ENCODE data around the gene C4orf36.

The C4orf36 gene

DNA sequence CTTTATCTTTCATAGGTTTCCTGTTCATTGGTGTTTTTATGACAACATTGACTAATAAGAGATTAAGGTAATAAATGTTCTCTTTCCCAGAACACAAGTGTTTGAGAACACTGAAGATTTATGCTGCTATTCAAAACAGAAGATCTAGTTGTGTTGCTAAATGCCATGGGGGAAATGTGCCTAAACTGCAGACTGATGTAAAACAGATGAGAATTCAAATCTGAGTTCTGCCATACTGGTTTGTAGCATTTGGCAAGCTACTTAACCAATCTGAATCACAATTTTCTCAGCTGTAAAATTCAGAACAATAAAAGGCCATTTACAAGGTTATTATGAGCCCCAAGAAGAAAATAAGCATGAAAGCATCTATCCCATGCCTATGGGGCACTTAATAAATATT, 45.3 kb downstream of the C4orf36 start:
- DNase-seq (ENCODE audit: low read depth), result no peak

DNA sequence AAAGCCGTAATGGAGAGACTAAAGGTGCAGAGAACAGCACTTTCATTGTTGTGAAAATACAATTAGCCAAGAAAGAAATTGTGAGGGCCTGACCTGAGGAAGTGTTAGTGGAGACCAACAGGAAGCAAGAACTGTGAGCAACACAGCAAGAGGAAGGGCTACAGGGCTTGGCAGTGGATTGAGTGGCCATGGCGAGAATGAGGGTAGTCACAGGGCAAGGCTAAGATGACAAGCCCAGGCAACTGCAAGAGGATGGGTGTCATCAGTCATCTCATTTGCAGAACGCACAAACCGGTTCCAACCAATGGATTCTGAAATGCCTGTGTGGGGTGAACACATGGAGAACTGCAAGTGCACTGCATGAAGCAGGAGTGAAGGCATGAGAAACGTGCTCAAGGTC, 46.6 kb downstream of the C4orf36 start:
- TF ChIP-seq, protein P1, sequence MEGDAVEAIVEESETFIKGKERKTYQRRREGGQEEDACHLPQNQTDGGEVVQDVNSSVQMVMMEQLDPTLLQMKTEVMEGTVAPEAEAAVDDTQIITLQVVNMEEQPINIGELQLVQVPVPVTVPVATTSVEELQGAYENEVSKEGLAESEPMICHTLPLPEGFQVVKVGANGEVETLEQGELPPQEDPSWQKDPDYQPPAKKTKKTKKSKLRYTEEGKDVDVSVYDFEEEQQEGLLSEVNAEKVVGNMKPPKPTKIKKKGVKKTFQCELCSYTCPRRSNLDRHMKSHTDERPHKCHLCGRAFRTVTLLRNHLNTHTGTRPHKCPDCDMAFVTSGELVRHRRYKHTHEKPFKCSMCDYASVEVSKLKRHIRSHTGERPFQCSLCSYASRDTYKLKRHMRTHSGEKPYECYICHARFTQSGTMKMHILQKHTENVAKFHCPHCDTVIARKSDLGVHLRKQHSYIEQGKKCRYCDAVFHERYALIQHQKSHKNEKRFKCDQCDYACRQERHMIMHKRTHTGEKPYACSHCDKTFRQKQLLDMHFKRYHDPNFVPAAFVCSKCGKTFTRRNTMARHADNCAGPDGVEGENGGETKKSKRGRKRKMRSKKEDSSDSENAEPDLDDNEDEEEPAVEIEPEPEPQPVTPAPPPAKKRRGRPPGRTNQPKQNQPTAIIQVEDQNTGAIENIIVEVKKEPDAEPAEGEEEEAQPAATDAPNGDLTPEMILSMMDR (IDR thresholded peaks at IDR 0.05; ENCODE audit: control insufficient read depth, extremely low read depth, insufficient read depth), result no peak
- no peak for DNase-seq (ENCODE audit: low read depth)
- H3K4me3 ChIP-seq (ENCODE audit: low read depth, low read length), result no peak overlapping the region

More for the DNA sequence above, 45.3 kb downstream of the C4orf36 start:
- TF ChIP-seq, protein P1 (IDR thresholded peaks at IDR 0.05; ENCODE audit: control insufficient read depth, extremely low read depth, insufficient read depth), result no peak
- no peak overlapping the region for H3K4me3 ChIP-seq (ENCODE audit: low read depth, low read length)

DNA sequence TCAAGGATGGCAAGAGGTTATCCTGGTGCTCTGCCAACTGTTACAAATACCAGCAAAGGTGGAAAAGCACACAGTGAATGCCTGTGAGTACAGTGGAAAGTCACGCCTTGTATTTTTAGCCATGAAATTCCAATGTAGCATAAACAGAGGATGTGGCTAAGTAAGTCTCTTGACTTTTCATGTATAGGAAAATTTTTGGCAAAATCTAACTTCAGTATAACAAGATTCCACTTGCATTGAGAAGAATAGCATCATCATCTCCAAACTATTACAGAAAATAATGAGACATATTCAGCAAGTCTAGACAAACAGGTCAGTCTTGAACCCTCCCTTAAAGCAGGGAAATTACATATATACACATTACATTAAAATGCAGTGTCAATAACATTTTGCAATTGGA, 50.9 kb downstream of the C4orf36 start:
- no peak for DNase-seq (ENCODE audit: low read depth)
- TF ChIP-seq, protein P1 (IDR thresholded peaks at IDR 0.05; ENCODE audit: control insufficient read depth, extremely low read depth, insufficient read depth), result no peak
- no peak overlapping the region for H3K4me3 ChIP-seq (ENCODE audit: low read depth, low read length)

DNA sequence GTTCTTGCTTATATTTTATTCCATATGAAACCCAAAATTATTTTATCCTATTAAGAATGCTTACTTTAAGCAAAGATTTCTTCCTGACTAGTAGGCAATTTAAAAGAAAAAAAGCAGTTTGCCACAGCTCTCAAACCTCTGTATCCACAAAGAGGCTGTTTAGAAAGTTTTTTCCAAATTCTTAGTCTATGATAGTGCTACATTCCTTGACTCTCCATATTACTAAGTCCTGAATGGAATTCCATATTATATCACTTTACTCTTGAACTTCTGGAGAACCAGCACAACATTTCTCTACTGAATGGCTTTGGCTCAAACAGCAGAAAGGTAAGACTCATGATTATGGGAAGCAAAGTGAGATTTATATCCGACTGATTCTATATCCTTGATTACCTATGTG, 51.4 kb downstream of the C4orf36 start:
- TF ChIP-seq, protein P1 (IDR thresholded peaks at IDR 0.05; ENCODE audit: control insufficient read depth, extremely low read depth, insufficient read depth), result no peak
- no peak for DNase-seq (ENCODE audit: low read depth)
- H3K4me3 ChIP-seq (ENCODE audit: low read depth, low read length), result no peak overlapping the region

DNA sequence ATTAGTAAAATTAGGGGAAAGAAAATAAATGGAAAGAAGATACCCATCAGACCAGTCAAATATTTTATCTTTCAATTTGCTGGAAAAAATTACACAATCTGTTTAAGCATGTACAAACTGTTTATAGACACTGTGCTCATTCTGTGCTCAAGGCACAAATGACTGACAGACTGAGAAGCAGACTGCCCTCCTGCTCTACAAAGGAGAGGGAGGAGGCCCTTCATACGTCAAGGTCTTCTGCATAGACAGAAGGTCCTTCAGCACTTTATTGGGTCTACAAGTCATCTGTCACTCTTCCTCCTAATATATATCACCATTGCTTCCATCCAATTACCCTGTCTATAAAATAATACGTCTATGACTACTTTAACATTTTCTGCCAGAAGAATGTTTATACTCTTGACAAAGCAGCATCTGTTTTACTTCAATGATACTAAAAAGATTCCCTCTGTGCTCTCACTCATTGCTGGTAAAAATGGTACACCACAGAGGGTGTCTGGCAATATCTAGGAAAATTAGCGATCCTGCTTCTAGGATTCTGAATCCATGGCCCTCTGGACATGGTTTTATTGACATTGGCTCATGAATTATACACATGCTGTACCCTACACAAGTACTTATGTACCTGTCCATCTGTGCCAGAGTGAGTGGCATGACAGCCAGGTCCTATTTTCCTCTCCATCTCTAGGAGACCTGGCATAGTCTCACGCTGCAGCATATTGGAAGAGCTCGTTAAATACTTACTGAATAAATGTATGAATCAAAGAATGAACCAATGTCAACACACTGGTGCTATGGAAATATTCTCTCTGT, 54.3 kb downstream of the C4orf36 start:
- DNase-seq (ENCODE audit: low read depth), result peak; percentile 97
- H3K4me3 ChIP-seq (ENCODE audit: low read depth, low read length), result no peak overlapping the region
- TF ChIP-seq, protein P1 (IDR thresholded peaks at IDR 0.05; ENCODE audit: control insufficient read depth, extremely low read depth, insufficient read depth), result no peak

DNA sequence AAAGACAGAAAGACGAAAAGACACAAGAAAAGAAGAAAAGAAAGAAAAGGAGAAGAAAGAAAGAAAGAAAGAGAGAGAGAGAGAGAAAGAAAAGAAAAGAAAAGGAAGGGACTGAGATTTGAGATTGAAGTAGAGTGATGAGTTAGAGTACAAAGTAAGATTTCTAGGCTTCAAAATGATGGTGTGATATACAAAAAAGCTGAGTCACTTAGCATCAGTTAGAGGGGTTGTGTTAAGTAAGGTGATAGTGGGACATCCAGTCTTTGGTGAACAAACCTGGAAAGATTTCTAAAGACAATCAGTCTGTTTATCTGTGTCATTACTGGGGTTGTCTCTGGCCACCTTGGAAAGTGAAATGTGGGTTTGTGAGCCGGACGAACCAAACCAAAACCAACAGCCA, 56.5 kb downstream of the C4orf36 start:
- TF ChIP-seq, protein P1 (IDR thresholded peaks at IDR 0.05; ENCODE audit: control insufficient read depth, extremely low read depth, insufficient read depth), result no peak
- no peak for DNase-seq (ENCODE audit: low read depth)
- no peak overlapping the region for H3K4me3 ChIP-seq (ENCODE audit: low read depth, low read length)

DNA sequence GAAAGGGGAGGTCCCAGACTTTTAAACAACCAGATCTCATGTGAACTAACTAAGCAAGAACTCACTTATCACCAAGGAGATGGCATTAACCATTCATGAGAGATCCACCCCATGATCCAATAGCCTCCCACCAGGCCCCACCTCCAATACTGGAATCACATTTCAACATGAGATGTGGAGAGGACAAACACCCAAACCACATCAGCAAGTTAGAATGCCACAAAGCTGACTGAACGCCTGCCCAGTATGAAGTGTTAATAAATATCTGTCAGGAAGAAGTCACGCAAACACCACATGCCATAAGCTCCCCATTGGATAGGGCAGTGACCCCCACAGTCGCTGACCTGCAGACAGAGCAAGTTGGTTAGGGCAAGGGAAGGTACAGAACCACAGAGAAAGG, 57.3 kb downstream of the C4orf36 start:
- DNase-seq (ENCODE audit: low read depth), result no peak
- TF ChIP-seq, protein P1 (IDR thresholded peaks at IDR 0.05; ENCODE audit: control insufficient read depth, extremely low read depth, insufficient read depth), result no peak

More for the DNA sequence above, 57.3 kb downstream of the C4orf36 start:
- H3K4me3 ChIP-seq (ENCODE audit: low read depth, low read length), result no peak overlapping the region

Data from LNCaP clone FGC (cell line).